Mucosa of rectum (tissue), 2 donors: ENCODE data around the gene LIN52.

ENCODE experiments used
- H3K27ac ChIP-seq, 2 donors: one replicate each; pipeline ENCODE4 v1.7.0; 2013; ENCODE audit warnings: inconsistent platforms in 2 of 2, low read depth in 2 of 2, low read length in 2 of 2
- H3K27me3 ChIP-seq, 2 donors: one replicate each; pipeline ENCODE4 v1.7.0; 2013; ENCODE audit warnings: low read length in 2 of 2; ENCODE audit not compliant: control insufficient read depth in 2 of 2, insufficient read depth in 2 of 2
- H3K36me3 ChIP-seq, 2 donors: one replicate each; pipeline ENCODE4 v1.7.0; 2013; ENCODE audit warnings: low read length in 2 of 2; ENCODE audit not compliant: control insufficient read depth in 2 of 2, insufficient read depth in 2 of 2
- H3K4me1 ChIP-seq, 2 donors: one replicate each; pipeline ENCODE4 v1.7.0; 2013; ENCODE audit warnings: low read length in 2 of 2, mild to moderate bottlenecking in 1 of 2; ENCODE audit not compliant: control insufficient read depth in 2 of 2, insufficient read depth in 2 of 2
- H3K4me3 ChIP-seq, 2 donors: one replicate each; pipeline ENCODE4 v1.7.0; 2013; ENCODE audit warnings: low read length in 2 of 2
- H3K9ac ChIP-seq, 2 donors: one replicate each; pipeline ENCODE4 v1.7.0; 2013; ENCODE audit warnings: low read length in 2 of 2, low read depth in 1 of 2, mild to moderate bottlenecking in 1 of 2
- H3K9me3 ChIP-seq, 2 donors: one replicate each; pipeline ENCODE4 v1.7.0; 2013; ENCODE audit warnings: low read length in 2 of 2; ENCODE audit not compliant: control insufficient read depth in 2 of 2
- donor health status: healthy.
- donor health status: Normal muscosa, but diverticular disease.

LIN52 gene

DNA sequence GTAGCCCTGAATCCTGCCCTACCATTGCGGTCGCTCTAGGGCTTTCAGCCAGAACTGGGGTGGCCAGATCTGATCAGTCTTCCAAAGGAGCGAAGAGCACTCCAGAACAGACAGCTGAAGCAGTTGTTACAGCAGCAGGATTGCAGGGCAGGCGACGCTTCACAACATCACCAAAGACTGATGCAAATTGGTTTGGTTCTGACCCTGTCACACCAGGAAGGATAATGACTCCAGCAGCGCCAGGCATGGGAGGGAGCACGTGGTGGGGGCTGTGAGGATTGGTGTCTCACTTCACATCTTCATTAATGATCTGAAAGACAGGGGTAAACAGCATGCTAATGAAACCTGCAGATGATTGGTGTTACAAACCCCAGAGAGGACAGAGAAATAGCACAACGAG is 123.9 kb downstream of the LIN52 start:
- no peak overlapping the region for H3K4me3 ChIP-seq
- no peak overlapping the region for H3K27ac ChIP-seq
- H3K4me1 ChIP-seq, result no peaks in the 10 kb centered on the region
- no peak overlapping the region for H3K9ac ChIP-seq
- no peaks in the 10 kb centered on the region for H3K9me3 ChIP-seq
- H3K36me3 ChIP-seq, result no peaks in the 10 kb centered on the region
- no peaks in the 10 kb centered on the region for H3K27me3 ChIP-seq

DNA sequence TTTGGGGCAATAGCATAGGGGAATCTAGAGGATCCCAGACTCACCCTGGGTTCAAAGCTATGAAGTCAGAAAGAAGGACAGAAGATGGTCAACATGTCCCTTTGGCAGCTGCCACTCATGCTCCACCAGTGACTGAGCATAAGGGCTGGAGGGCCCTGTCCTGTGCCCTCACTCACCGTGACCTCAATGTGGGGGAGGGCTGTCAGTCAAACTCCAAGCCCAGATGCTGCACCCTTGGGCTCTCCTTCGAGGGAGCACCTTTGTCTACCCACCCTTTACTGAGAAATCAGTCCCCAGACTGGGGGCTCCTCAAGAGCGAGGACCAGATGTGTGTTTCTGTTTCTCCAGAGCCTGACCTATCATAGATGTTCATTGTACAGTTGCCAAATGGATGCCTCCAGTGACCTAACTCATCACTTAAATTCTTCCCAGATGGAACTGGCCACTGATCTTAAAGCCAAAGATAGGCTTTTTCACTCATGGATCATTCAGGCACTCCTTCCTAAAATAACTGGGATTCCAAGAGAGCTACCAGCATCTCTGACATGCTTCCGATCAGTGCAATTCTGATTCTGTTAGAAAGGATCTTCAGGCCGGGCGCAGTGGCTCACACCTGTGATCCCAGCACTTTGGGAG is 127.3 kb downstream of the LIN52 start:
- no peaks in the 10 kb centered on the region for H3K36me3 ChIP-seq
- no peaks in the 10 kb centered on the region for H3K9me3 ChIP-seq
- no peak overlapping the region for H3K27ac ChIP-seq
- H3K27me3 ChIP-seq, result peaks cover 0 to 2% of the 10 kb centered on the region in 2 donors
- H3K4me1 ChIP-seq, result no peaks in the 10 kb centered on the region
- no peak overlapping the region for H3K4me3 ChIP-seq
- no peak overlapping the region for H3K9ac ChIP-seq

DNA sequence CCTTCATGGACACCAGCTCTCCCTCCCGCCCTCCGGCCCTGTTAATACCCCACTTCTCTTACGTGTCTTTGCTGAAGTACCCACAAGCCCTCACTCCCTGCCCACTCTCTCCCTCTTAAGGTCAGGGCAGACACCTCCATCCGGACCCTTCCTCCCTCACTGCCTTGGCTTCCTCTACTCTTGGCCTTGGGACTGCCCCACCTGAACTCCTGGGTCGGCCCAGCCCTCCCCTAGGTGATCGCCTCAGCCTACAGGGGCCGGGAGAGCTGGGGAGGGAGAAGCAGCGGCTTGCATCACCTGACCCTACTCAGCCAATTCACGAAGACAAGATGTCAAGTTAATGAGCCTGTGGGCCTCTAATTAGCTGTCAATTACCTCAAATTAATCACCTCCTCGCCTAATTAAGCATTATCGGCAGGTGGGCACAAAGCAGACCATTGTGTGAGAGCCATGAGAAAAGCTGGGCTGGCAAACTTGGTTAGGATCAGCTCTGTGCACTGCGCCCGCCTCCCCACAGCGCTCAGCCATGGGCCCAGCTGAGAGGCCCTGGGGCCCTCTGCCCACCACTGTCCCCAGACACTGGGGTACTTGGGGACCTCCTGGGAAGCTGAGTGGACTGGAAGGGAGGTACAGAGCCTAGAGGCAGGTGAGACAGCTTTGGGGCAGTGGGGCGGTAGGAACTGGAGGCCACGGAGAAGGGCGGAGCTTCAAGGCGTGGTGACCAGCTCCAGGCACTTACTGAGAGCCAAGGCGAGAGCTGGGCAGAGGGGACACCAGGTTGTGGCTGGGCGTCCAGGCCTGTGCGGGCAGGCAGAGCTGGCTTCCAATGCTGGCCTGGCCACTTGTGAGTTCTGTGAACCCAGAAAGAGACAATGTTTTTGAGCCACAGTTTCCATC is 129.4 kb downstream of the LIN52 start:
- H3K9ac ChIP-seq, result no peak overlapping the region
- no peaks in the 10 kb centered on the region for H3K9me3 ChIP-seq
- H3K27ac ChIP-seq, result no peak overlapping the region
- H3K36me3 ChIP-seq, result no peaks in the 10 kb centered on the region
- H3K27me3 ChIP-seq, result peaks cover 8 to 10% of the 10 kb centered on the region in 2 donors
- no peak overlapping the region for H3K4me3 ChIP-seq
- H3K4me1 ChIP-seq, result peaks cover 0 to 3% of the 10 kb centered on the region in 2 donors

DNA sequence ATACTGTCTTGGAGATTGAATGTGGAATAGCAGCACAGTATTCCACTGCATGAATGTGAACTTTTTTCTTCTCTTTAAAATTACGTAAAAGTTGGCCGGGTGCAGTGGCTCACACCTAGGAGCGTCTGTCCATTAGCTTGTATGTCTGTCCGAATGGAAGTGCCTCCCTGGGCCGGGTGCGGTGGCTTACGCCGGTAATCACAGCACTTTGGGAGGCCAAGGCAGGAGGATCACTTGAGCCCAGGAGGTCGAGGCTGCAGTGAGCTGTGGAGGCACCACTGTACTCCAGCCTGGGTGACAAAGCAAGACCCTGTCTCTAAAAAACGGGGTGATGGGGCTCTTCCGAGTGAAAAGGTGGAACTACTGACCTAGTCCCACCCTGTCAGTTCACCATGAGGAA is 131.9 kb downstream of the LIN52 start:
- no peak overlapping the region for H3K4me3 ChIP-seq
- H3K36me3 ChIP-seq, result no peaks in the 10 kb centered on the region
- H3K27ac ChIP-seq, result no peak overlapping the region
- H3K9ac ChIP-seq, result no peak overlapping the region
- H3K4me1 ChIP-seq, result peaks cover 0 to 3% of the 10 kb centered on the region in 2 donors
- H3K9me3 ChIP-seq, result no peaks in the 10 kb centered on the region
- peaks cover 10 to 11% of the 10 kb centered on the region in 2 donors for H3K27me3 ChIP-seq

DNA sequence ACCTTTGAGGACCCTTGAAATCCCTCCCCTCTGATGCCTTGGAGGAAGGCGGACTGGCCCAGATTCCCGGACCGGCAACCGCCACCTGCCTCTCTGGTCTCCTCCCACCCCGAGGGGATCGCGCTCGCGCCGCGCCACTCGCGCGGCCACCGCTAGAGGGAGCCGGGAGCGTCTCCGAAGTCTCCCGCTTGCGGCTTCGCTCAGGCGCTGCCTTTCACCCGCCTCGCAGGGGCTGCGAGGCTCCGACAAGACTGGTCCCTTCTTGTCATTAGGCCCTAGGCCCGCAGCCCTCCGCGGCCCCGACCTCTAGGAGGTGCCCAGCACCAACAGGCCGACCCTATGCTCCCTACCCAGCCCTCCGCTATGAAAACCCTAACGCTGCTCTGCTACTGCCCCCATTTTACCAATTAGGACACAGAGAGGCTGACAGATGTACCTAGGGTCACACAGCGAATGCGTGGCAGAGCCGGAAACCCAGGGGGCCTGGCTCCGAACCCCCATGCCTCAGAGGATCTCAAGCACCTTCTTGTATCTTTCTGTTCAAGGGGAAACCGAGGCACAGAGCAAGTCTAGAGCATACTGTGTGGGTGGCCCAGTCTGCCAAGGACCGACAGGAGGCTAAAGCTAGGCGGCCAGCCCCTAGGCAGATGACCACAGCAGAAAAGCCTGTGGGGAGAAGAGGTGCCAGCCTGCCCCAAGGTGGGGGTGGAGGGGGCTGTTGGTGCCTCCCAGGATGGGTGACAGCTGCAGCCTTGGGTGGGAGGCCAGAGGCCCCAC is 133.1 kb downstream of the LIN52 start:
- H3K9me3 ChIP-seq, result no peaks in the 10 kb centered on the region
- no peaks in the 10 kb centered on the region for H3K36me3 ChIP-seq
- H3K4me3 ChIP-seq, result peak overlapping the region in 1 of 2 donors; percentile 52
- peaks cover 0 to 3% of the 10 kb centered on the region in 2 donors for H3K4me1 ChIP-seq
- H3K27ac ChIP-seq, result no peak overlapping the region
- H3K9ac ChIP-seq, result no peak overlapping the region
- peaks cover 10 to 14% of the 10 kb centered on the region in 2 donors for H3K27me3 ChIP-seq

DNA sequence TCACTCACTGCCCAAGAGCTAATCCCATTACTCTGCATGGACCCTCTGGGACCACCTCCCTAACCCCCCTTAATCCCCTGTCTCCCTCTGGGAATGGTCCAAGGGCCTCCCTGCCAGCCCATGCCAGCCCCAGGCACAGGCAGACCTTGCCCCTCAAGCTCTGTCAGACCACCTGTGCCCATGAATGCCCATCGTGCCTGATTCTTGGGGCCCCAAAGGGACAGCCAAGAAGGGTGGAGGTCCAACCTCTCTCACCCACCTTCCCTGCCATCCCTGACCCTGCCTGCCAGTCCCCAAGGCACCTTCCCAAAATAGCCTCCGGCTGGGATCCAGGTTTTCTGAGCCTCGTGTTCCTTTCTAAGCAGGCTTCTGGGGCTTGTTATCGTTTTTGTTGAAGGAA is 133.7 kb downstream of the LIN52 start:
- Histone ChIP-seq H3K27me3 (peaks cover 10 to 14% of the 10 kb centered on the region in 2 donors), H3K4me1 (peaks cover 0 to 3% of the 10 kb centered on the region in 2 donors), H3K4me3 (no peak overlapping the region), H3K9me3 (no peaks in the 10 kb centered on the region), H3K27ac (no peak overlapping the region), H3K9ac (no peak overlapping the region), H3K36me3 (no peaks in the 10 kb centered on the region)

DNA sequence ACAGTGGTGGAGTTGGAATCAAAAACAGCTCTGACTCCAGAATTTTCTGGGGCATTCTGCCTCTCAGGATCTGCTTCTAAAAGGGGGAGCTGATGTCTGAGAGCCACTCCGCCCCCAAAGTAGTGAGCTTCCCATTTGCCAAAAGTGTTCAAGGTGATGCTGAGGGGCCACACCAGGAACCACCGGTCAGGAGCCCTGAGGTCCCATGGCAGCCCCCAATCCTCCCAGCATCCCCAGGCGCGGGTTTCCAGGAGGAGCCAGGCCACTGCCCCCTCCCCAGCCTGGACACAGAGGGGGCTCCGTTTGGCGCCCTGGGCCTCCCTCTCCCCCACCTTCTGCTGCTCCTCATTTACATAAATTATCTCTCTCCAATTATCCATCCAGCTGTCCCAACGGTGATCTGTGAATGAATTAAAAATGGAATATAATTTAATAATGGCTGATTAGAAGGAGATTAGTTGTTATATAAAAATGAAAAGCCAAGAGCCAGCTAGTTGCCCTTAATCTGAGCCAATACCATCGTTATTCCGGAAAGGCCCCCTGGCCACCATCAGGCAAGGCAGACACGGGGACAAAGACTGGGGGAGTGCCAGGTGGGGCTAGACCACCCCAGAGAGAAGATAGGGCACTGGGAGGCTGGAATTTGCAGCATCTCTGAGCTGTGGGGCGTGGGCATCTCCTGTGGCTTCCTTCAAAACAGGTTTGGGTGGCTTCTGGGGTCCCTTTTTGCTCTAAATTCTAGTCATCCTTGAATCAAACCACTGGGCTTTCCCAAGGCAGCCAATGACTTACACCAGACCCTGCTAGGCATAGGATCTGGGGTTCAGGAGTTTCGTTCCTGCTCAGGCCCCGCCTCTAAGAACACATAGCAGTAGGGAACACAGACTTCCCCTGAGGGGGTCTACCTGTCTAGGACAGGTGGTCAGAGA is 134.8 kb downstream of the LIN52 start:
- no peak overlapping the region for H3K9ac ChIP-seq
- H3K27me3 ChIP-seq, result peaks cover 10 to 18% of the 10 kb centered on the region in 2 donors

DNA sequence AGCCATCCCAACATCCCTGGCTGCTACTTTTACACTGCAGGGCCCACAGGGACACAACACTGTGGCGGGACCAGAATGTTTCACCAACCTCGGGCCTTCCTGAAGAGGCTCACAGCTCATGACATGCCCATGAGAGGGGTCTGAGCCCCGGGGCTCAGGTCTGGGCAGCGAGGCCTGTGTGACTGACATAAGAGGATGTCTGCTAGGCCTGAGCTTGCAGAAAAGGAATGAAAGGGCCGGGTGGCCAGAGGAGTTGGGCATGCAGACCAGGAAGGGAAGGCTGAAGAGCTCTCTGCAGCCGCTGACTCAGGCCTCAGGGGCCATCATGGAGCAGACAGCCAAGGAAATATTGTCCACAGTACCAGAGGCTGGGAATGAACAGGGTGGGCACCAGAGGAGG is 136.2 kb downstream of the LIN52 start:
- H3K27ac ChIP-seq, result no peak overlapping the region
- no peaks in the 10 kb centered on the region for H3K9me3 ChIP-seq
- no peak overlapping the region for H3K9ac ChIP-seq
- H3K36me3 ChIP-seq, result no peaks in the 10 kb centered on the region
- peaks cover 10 to 18% of the 10 kb centered on the region in 2 donors for H3K27me3 ChIP-seq
- peaks cover 0 to 3% of the 10 kb centered on the region in 2 donors for H3K4me1 ChIP-seq
- H3K4me3 ChIP-seq, result no peak overlapping the region

More for the DNA sequence above, 134.8 kb downstream of the LIN52 start:
- Histone ChIP-seq H3K4me1 (peaks cover 0 to 3% of the 10 kb centered on the region in 2 donors), H3K9me3 (no peaks in the 10 kb centered on the region), H3K36me3 (no peaks in the 10 kb centered on the region), H3K27ac (no peak overlapping the region), H3K4me3 (no peak overlapping the region)

DNA sequence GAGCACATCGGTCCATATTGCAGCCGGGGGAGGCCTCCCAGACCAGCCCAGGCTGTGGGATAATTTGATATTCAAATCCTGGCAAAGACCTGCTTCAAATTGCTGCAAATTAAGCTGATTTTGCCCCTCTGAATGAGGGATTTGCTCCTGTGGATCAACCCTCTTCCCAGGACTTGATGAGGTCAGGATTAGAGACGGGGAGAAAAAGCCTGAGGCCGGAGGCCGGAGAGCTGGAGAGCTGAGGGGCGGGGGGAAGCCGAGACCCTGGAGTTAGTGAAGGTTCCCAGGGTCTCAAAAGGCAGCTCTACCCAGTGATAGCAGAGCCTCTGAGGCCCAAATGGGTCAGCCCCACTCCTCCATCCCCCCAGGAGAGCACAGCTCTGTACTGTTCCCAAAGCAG is 137.0 kb downstream of the LIN52 start:
- no peak overlapping the region for H3K27ac ChIP-seq
- H3K27me3 ChIP-seq, result peaks cover 10 to 18% of the 10 kb centered on the region in 2 donors
- H3K4me3 ChIP-seq, result no peak overlapping the region
- no peak overlapping the region for H3K9ac ChIP-seq
- peaks cover 0 to 3% of the 10 kb centered on the region in 2 donors for H3K4me1 ChIP-seq
- H3K9me3 ChIP-seq, result no peaks in the 10 kb centered on the region
- H3K36me3 ChIP-seq, result no peaks in the 10 kb centered on the region
